Caco-2 (cell line): ENCODE data around the gene GABRB1. TPM values are rescaled to one million over a fixed set of nuclear protein-coding genes. Genes with fewer than 3 reads are reported as not detected.

Experiments used
- BruUV-seq: library from RNA; stranded (reverse); fragments of 400-500 nt; replicated peaks from 2 replicates; lab custom pipeline; 2021; lab: Mats Ljungman, UMichigan
- CTCF ChIA-PET: fragments of 300-600 bp; sonication (Branson Sonifier 250); formaldehyde crosslinking; loops from one replicate; lab custom pipeline; 2022; ENCODE audit warnings: antibody characterized with exemption; lab: Charles Lee
- POLR2A ChIA-PET: fragments of 300-600 bp; sonication (Branson Sonifier 250); formaldehyde crosslinking; loops from one replicate; lab custom pipeline; 2022; ENCODE audit warnings: antibody characterized with exemption; lab: Charles Lee
- DNase-seq, 2 experiments: peaks; one replicate each; pipeline versions ENCODE4 v3.0.0 to v3.0.0-alpha.2; 2020 to 2022
- H3K27me3 ChIP-seq: replicated peaks from 2 replicates; pipeline ENCODE4 v1.6.0; 2011; ENCODE audit warnings: low read length; ENCODE audit not compliant: control insufficient read depth, insufficient read depth
- H3K36me3 ChIP-seq: 2 replicates; pipeline ENCODE4 v1.5.1; 2011; ENCODE audit warnings: low read length; ENCODE audit not compliant: control insufficient read depth, insufficient read depth
- H3K4me1 ChIP-seq: fragments of 250-450 bp; sonication (Bioruptor Pico); 2 replicates; pipeline ENCODE4 v1.5.1; 2020; ENCODE audit warnings: mild to moderate bottlenecking
- H3K4me3 ChIP-seq: 2 replicates; pipeline ENCODE4 v1.5.1; 2011; ENCODE audit warnings: low read depth, mild to moderate bottlenecking, control low read depth, low read length
- H3K9me3 ChIP-seq: fragments of 250-450 bp; sonication (Bioruptor Pico); 2 replicates; pipeline ENCODE4 v1.5.1; 2020; ENCODE audit warnings: mild to moderate bottlenecking, moderate library complexity
- H3K27ac Mint-ChIP-seq: one replicate; pipeline ENCODE4 v1.8.0; 2022; ENCODE audit warnings: mixed read lengths; ENCODE audit not compliant: unreplicated experiment
- H3K27me3 Mint-ChIP-seq: one replicate; pipeline ENCODE4 v1.8.0; 2022; ENCODE audit warnings: mixed read lengths; ENCODE audit not compliant: insufficient read depth, unreplicated experiment
- H3K36me3 Mint-ChIP-seq: one replicate; pipeline ENCODE4 v1.8.0; 2022; ENCODE audit warnings: mild to moderate bottlenecking, mixed read lengths; ENCODE audit not compliant: insufficient read depth, unreplicated experiment
- H3K4me1 Mint-ChIP-seq: one replicate; pipeline ENCODE4 v1.8.0; 2022; ENCODE audit warnings: low read depth, mixed read lengths; ENCODE audit not compliant: unreplicated experiment
- H3K4me3 Mint-ChIP-seq: one replicate; pipeline ENCODE4 v1.8.0; 2022; ENCODE audit warnings: mild to moderate bottlenecking, moderate library complexity, mixed read lengths; ENCODE audit not compliant: unreplicated experiment
- H3K9me3 Mint-ChIP-seq: one replicate; pipeline ENCODE4 v1.8.0; 2022; ENCODE audit warnings: mixed read lengths; ENCODE audit not compliant: unreplicated experiment
- CTCF ChIP-seq, 2 experiments: fragments of 200-600 bp in 1 of 2; IDR thresholded peaks; 1 replicate in 1 of 2; 2 replicates in 1 of 2; pipeline versions ENCODE4 v1.5.1 to v1.8.0; 2011 to 2022; ENCODE audit warnings: antibody characterized with exemption in 1 of 2, control low read depth in 1 of 2, inconsistent platforms in 1 of 2, low read depth in 1 of 2, low read length in 1 of 2, mild to moderate bottlenecking in 1 of 2, moderate library complexity in 1 of 2; ENCODE audit not compliant: insufficient read depth in 1 of 2, severe bottlenecking in 1 of 2, unreplicated experiment in 1 of 2
- intact Hi-C: fragments of 100-400 bp; cut with micrococcal nuclease; formaldehyde crosslinking; loops from one replicate; pipeline ENCODE4 v1.10.0; 2022; ENCODE audit not compliant: unreplicated experiment
- total RNA-seq: library from RNA; stranded (reverse); gene quantifications from 2 replicates; pipeline ENCODE4 v1.2.3, GENCODE V29; 2022

The GABRB1 gene
- total RNA-seq, 1 experiment from 2014 or later, result 10.3 TPM

DNA sequence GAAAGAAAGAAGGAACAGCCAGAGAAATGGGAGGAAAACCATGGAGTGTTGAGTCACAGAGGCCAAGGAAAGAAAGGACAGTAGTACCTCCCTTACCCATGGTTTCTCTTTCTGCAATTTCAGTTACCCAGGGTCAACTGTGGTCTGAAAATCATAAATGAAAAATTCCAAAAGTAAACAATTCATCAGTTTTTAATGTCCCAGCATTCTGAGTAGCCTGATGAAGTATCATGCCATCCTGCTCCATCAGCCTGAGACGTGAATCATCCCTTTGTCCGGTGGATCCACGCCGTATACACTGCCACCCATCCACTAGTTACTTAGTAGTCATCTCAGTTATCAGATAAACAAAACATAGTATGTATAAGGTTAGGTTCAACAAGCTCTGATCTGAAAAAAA lies 318.0 kb downstream of the GABRB1 start:
- BruUV-seq, result no TSS peak
- no peaks in the 10 kb centered on the region for H3K4me1 Mint-ChIP-seq
- H3K36me3 ChIP-seq, result no peaks in the 10 kb centered on the region
- no peak for TF ChIP-seq CTCF (IDR thresholded peaks at IDR 0.05; ENCODE audit: insufficient read depth in 1 of 2, low read depth in 1 of 2, low read length in 1 of 2, severe bottlenecking in 1 of 2, unreplicated experiment in 1 of 2)
- H3K36me3 Mint-ChIP-seq, result no peaks in the 10 kb centered on the region
- intact Hi-C loops, result no loop called here
- no peak for DNase-seq
- ChIA-PET CTCF (no interaction called here), POLR2A (no interaction called here)
- peaks cover 8% of the 10 kb centered on the region for H3K9me3 Mint-ChIP-seq
- no peak overlapping the region for H3K4me3 ChIP-seq
- no peak overlapping the region for H3K4me3 Mint-ChIP-seq
- no peaks in the 10 kb centered on the region for H3K9me3 ChIP-seq
- no peaks in the 10 kb centered on the region for H3K27me3 ChIP-seq
- H3K27ac Mint-ChIP-seq, result no peak overlapping the region
- no peaks in the 10 kb centered on the region for H3K4me1 ChIP-seq
- no peaks in the 10 kb centered on the region for H3K27me3 Mint-ChIP-seq

GRCh38 chr4:47355568-47355967 lies 324.2 kb downstream of the GABRB1 start:
- no peak for TF ChIP-seq CTCF (IDR thresholded peaks at IDR 0.05; ENCODE audit: insufficient read depth in 1 of 2, low read depth in 1 of 2, low read length in 1 of 2, severe bottlenecking in 1 of 2, unreplicated experiment in 1 of 2)
- no peaks in the 10 kb centered on the region; the same call in 1 of the 2 replicates for H3K27me3 ChIP-seq
- no peaks in the 10 kb centered on the region for H3K36me3 ChIP-seq
- ChIA-PET POLR2A (no interaction called here), CTCF (no interaction called here)
- H3K27ac Mint-ChIP-seq, result no peak overlapping the region
- H3K4me1 ChIP-seq, result no peaks in the 10 kb centered on the region
- H3K4me1 Mint-ChIP-seq, result no peaks in the 10 kb centered on the region
- no peaks in the 10 kb centered on the region for H3K9me3 ChIP-seq
- no peak overlapping the region for H3K4me3 Mint-ChIP-seq
- intact Hi-C loops, result no loop called here
- H3K9me3 Mint-ChIP-seq, result no peaks in the 10 kb centered on the region
- no peak for DNase-seq
- H3K36me3 Mint-ChIP-seq, result no peaks in the 10 kb centered on the region
- no peaks in the 10 kb centered on the region for H3K27me3 Mint-ChIP-seq
- no peak overlapping the region for H3K4me3 ChIP-seq
- no TSS peak for BruUV-seq

GRCh38 chr4:47359891-47360290 lies 328.5 kb downstream of the GABRB1 start:
- no peak overlapping the region for H3K4me3 Mint-ChIP-seq
- POLR2A ChIA-PET, result no interaction called here
- DNase-seq, result no peak

More at GRCh38 chr4:47359891-47360290, 328.5 kb downstream of the GABRB1 start:
- Mint-ChIP-seq H3K27me3 (peaks cover 11% of the 10 kb centered on the region), H3K27ac (no peak overlapping the region), H3K4me1 (peaks cover 16% of the 10 kb centered on the region), H3K36me3 (no peaks in the 10 kb centered on the region), H3K9me3 (no peaks in the 10 kb centered on the region)
- Histone ChIP-seq H3K9me3 (no peaks in the 10 kb centered on the region), H3K4me1 (no peaks in the 10 kb centered on the region), H3K4me3 (no peak overlapping the region), H3K27me3 (no peaks in the 10 kb centered on the region; the same call in 1 of the 2 replicates), H3K36me3 (no peaks in the 10 kb centered on the region)
- intact Hi-C loops, result no loop called here
- BruUV-seq, result no TSS peak
- CTCF ChIA-PET, result no interaction called here
- TF ChIP-seq CTCF (IDR thresholded peaks at IDR 0.05; ENCODE audit: insufficient read depth in 1 of 2, low read depth in 1 of 2, low read length in 1 of 2, severe bottlenecking in 1 of 2, unreplicated experiment in 1 of 2), result no peak
